Measurements from ENCODE around the gene SLC25A12. TPM values are rescaled to one million over a fixed set of nuclear protein-coding genes. Genes with fewer than 3 reads are reported as not detected.

SLC25A12 gene
- total RNA-seq, 1 donor from 2014 or later: 30.4 TPM

DNA sequence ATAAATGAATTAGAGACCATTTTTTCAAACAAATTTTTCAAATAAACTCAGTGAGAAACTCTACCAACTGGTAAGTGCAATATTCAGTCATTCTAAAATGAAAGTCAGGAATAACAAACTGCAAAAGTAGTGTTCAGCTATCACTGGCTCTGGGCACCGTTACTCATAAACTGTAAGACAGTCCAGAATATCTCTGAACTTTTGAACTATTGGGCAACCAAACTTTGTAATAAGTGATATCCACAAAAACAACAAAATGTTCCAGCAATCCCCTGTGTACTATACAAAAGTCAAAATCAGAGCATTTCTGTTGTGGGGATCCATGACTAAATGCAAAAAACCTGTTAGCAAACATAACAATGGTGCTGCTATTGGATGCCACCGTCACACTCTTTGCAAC, 56.3 kb downstream of the SLC25A12 start:
- TF ChIP-seq, protein P1, sequence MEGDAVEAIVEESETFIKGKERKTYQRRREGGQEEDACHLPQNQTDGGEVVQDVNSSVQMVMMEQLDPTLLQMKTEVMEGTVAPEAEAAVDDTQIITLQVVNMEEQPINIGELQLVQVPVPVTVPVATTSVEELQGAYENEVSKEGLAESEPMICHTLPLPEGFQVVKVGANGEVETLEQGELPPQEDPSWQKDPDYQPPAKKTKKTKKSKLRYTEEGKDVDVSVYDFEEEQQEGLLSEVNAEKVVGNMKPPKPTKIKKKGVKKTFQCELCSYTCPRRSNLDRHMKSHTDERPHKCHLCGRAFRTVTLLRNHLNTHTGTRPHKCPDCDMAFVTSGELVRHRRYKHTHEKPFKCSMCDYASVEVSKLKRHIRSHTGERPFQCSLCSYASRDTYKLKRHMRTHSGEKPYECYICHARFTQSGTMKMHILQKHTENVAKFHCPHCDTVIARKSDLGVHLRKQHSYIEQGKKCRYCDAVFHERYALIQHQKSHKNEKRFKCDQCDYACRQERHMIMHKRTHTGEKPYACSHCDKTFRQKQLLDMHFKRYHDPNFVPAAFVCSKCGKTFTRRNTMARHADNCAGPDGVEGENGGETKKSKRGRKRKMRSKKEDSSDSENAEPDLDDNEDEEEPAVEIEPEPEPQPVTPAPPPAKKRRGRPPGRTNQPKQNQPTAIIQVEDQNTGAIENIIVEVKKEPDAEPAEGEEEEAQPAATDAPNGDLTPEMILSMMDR (IDR thresholded peaks at IDR 0.05; ENCODE audit: partially characterized antibody, unreplicated experiment): no peak
- peaks cover 29% of the 10 kb centered on the region for H3K36me3 Mint-ChIP-seq (ENCODE audit: unreplicated experiment)
- no peak for DNase-seq
- H3K27me3 Mint-ChIP-seq (ENCODE audit: unreplicated experiment): peaks cover 2% of the 10 kb centered on the region
- H3K4me1 Mint-ChIP-seq (ENCODE audit: low read depth, unreplicated experiment): no peaks in the 10 kb centered on the region
- no peak overlapping the region for H3K4me3 Mint-ChIP-seq (ENCODE audit: unreplicated experiment)
- H3K9me3 Mint-ChIP-seq (ENCODE audit: unreplicated experiment): no peaks in the 10 kb centered on the region
- no peak overlapping the region for H3K27ac Mint-ChIP-seq (ENCODE audit: unreplicated experiment)

DNA sequence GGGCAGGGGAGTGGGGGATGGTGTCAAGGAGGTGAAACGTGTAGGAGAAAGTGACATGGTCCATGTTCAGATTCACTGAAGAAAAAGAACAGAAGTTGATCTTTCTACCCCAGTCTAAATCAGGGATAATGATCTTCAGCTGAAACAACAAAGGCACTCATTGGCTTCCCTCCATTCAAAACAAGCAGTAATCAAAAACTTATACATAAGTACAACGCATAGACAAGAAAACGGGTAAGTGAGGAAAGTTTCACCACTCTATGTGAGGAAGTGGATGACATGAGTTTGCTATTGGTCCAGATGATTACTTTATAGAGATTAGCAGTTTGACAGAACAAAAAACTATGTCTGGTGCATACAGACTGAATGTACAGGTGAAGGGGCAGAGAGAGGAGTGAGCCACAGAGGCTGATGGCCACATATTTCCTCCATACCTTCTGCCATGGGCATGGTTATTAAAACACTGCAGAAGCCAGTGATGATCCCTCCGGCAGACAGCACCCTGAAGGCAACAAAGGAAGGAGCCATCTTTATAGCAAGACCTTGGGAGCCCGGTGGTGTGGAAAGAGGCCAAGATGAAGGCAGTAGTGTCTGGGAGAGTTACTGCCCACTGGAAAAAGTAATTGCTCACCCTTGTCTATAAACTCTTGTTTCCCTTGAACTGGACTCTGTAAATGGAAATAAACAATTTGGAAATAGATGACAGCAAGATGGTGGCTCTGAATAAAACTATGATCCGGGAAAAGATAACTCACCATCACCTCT, 57.7 kb downstream of the SLC25A12 start:
- peaks cover 43% of the 10 kb centered on the region for H3K36me3 Mint-ChIP-seq (ENCODE audit: unreplicated experiment)
- H3K9me3 Mint-ChIP-seq (ENCODE audit: unreplicated experiment): peaks cover 3% of the 10 kb centered on the region
- peaks cover 2% of the 10 kb centered on the region for H3K27me3 Mint-ChIP-seq (ENCODE audit: unreplicated experiment)
- no peak overlapping the region for H3K27ac Mint-ChIP-seq (ENCODE audit: unreplicated experiment)
- H3K4me3 Mint-ChIP-seq (ENCODE audit: unreplicated experiment): no peak overlapping the region
- H3K4me1 Mint-ChIP-seq (ENCODE audit: low read depth, unreplicated experiment): no peaks in the 10 kb centered on the region
- DNase-seq: no peak
- TF ChIP-seq, protein P1 (IDR thresholded peaks at IDR 0.05; ENCODE audit: partially characterized antibody, unreplicated experiment): no peak

DNA sequence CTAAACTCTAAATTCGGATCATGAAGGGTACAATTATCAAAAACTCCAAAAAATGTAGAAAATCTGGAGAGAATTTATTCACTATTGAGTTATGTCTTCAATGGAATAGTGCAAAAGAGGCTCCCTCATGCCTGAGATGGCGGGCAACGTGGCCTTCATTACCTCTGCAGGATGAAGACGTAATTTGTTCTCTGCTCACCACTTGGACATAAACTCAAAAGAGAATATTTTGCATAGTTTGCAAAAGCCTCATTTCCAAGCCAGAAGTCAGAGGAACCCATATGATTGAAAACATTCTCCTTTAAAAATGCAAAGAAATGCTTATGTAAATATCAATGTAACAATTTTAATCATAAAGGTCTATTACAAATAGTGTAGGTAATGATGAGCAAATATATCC, 58.7 kb downstream of the SLC25A12 start:
- DNase-seq: no peak
- Mint-ChIP-seq H3K27me3 (ENCODE audit: unreplicated experiment) (peaks cover 2% of the 10 kb centered on the region), H3K9me3 (ENCODE audit: unreplicated experiment) (peaks cover 6% of the 10 kb centered on the region), H3K27ac (ENCODE audit: unreplicated experiment) (no peak overlapping the region), H3K4me1 (ENCODE audit: low read depth, unreplicated experiment) (no peaks in the 10 kb centered on the region), H3K4me3 (ENCODE audit: unreplicated experiment) (no peak overlapping the region), H3K36me3 (ENCODE audit: unreplicated experiment) (peaks cover 49% of the 10 kb centered on the region)
- TF ChIP-seq, protein P1 (IDR thresholded peaks at IDR 0.05; ENCODE audit: partially characterized antibody, unreplicated experiment): no peak

DNA sequence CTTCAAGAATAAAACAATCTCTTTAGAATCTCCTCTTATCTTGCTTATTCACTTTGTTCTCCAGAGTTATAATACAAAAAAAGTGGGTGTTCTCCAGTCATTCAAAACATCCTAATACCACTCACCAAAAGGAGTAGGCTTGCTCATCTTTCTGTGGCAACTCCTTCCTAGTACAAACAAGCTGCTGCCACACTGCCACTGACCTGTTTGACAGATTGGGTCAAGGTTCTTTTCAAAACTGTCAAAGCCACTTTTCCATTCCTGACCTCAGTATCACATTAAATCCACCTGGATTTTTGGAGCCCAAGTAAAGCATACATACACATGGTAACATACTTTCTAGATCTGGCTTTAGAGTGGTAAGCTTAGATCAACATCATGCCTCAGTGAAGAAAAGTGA, 59.8 kb downstream of the SLC25A12 start:
- Mint-ChIP-seq H3K9me3 (ENCODE audit: unreplicated experiment) (peaks cover 6% of the 10 kb centered on the region), H3K36me3 (ENCODE audit: unreplicated experiment) (peaks cover 56% of the 10 kb centered on the region), H3K4me3 (ENCODE audit: unreplicated experiment) (no peak overlapping the region), H3K4me1 (ENCODE audit: low read depth, unreplicated experiment) (no peaks in the 10 kb centered on the region), H3K27me3 (ENCODE audit: unreplicated experiment) (peaks cover 2% of the 10 kb centered on the region), H3K27ac (ENCODE audit: unreplicated experiment) (no peak overlapping the region)
- TF ChIP-seq, protein P1 (IDR thresholded peaks at IDR 0.05; ENCODE audit: partially characterized antibody, unreplicated experiment): no peak
- DNase-seq: no peak

DNA sequence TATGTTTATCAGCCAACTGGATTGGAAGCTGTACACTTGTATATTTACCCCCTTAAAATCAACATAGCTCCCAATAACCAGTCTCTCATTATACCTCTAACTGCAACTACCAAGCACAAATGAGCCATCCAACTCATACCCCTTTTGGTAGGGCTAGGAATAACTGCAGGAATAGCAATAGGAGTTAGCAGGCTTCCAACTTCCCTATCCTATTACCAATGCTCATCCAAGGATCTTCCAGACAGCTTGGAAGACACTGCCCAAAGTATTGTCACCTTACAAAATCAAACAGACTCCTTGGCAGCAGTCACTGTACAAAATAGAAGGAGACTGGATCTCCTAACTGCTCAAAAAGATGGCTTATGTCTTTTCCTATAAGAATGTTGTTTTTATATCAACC, 61.6 kb downstream of the SLC25A12 start:
- Mint-ChIP-seq H3K36me3 (ENCODE audit: unreplicated experiment) (peaks cover 69% of the 10 kb centered on the region), H3K27me3 (ENCODE audit: unreplicated experiment) (peaks cover 2% of the 10 kb centered on the region), H3K9me3 (ENCODE audit: unreplicated experiment) (peaks cover 6% of the 10 kb centered on the region), H3K27ac (ENCODE audit: unreplicated experiment) (no peak overlapping the region), H3K4me3 (ENCODE audit: unreplicated experiment) (no peak overlapping the region), H3K4me1 (ENCODE audit: low read depth, unreplicated experiment) (no peaks in the 10 kb centered on the region)
- TF ChIP-seq, protein P1 (IDR thresholded peaks at IDR 0.05; ENCODE audit: partially characterized antibody, unreplicated experiment): no peak
- no peak for DNase-seq

All from glutamatergic neuron (in vitro differentiated cells).